H1 (cell line): ENCODE data around the gene SLC26A4.

Source experiments
- POLR2AphosphoS5 ChIP-seq: IDR thresholded peaks from 2 replicates; pipeline ENCODE4 v1.6.1; 2011; ENCODE audit warnings: low read depth, low read length
- TF ChIP-seq, protein P1 (sequence below): IDR thresholded peaks from 2 replicates; pipeline ENCODE4 v1.6.1; 2011; ENCODE audit warnings: low read depth, mild to moderate bottlenecking, low read length; ENCODE audit not compliant: insufficient read depth

DNA sequence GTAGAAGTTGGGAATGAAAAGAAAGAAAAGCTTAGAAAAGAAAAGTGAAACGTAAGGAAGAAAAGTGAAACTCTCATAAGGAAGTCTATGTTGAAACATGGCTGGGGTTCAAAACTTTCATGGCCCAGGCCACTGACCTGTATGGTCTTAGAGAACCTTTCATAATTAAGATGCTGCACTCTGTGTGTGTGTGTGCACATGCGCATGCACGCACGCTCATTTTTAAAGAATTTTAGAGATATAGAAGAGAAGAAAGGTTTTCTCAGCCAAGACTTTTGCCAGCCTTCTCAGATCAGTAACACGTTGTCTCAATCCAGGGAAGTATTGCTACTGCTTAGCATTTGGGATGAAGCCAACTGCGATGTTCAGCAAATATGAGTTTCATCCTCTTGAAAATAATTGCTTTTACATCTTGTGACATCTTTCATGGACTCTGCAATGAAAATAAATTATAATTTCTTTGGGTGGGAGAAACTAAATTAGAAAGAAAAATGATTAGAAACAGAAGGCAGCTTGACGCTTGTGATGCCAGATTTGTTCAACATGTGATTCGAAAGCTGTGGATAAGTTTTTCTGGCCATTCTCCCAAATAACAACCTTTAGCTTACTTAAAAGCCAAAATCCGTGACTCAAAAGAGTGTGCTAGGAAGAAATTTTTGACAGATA, 16.2 kb upstream of the SLC26A4 start:
- TF ChIP-seq POLR2AphosphoS5 = no peak
- TF ChIP-seq, protein P1, sequence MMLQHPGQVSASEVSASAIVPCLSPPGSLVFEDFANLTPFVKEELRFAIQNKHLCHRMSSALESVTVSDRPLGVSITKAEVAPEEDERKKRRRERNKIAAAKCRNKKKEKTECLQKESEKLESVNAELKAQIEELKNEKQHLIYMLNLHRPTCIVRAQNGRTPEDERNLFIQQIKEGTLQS = no peak
